Adrenal gland (tissue), 5 donors: Measurements from ENCODE around the gene UBE2QL1.

Source experiments
- CTCF ChIP-seq, 6 experiments: fragments of 450-650 bp in 4 of 6; fragments of 200-600 bp in 2 of 6; sonication (generic) in 1 of 6; IDR thresholded peaks; 1 replicate in 5 of 6; 2 replicates in 1 of 6; pipeline versions ENCODE4 v1.5.1 to v1.8.0; 2016 to 2021; ENCODE audit warnings: antibody characterized with exemption in 6 of 6, mild to moderate bottlenecking in 2 of 6, moderate library complexity in 1 of 6
- POLR2A ChIP-seq, 2 donors: fragments of 450-650 bp; IDR thresholded peaks; one replicate each; pipeline ENCODE4 v1.6.1; 2017; ENCODE audit warnings: antibody characterized with exemption in 2 of 2, mild to moderate bottlenecking in 2 of 2, moderate library complexity in 1 of 2
- donor health status: DM: no; HTN: no; CAD: no.

- TF ChIP-seq CTCF (IDR thresholded peaks at IDR 0.05) (no peak), POLR2A (IDR thresholded peaks at IDR 0.05) (no peak)
Observed at GRCh38 chr5:6522331-6522730, 73.7 kb downstream of the UBE2QL1 start.
